Keratinocyte (primary cell): ENCODE results near the gene GTF2F1. TPM values are rescaled to one million over a fixed set of nuclear protein-coding genes. Genes with fewer than 3 reads are reported as not detected.

ENCODE experiments used
- DNase-seq: peaks from one replicate; pipeline ENCODE4 v3.0.0-alpha.2; 2011; ENCODE audit warnings: low read depth, missing footprints, low spot score
- FAIRE-seq: peaks from 2 replicates; lab custom pipeline; 2011; peaks lifted over from hg19 to GRCh38; lab: Jason Lieb, UNC
- H2AFZ ChIP-seq: 2 replicates; pipeline ENCODE4 v1.6.0; 2012; ENCODE audit warnings: low read length, control low read depth, inconsistent platforms; ENCODE audit not compliant: control insufficient read depth
- H3K27ac ChIP-seq: 2 replicates; pipeline ENCODE4 v1.5.1; 2011; ENCODE audit warnings: low read length; ENCODE audit not compliant: control insufficient read depth, insufficient read depth
- H3K27me3 ChIP-seq: 3 replicates; pipeline ENCODE4 v1.6.0; 2011; ENCODE audit warnings: low read length; ENCODE audit not compliant: control insufficient read depth, insufficient read depth; ENCODE audit errors: extremely low read depth
- H3K36me3 ChIP-seq, 2 experiments: 2 replicates in 1 of 2; 3 replicates in 1 of 2; pipeline ENCODE4 v1.5.1; 2011; ENCODE audit warnings: low read length in 2 of 2, mild to moderate bottlenecking in 1 of 2; ENCODE audit not compliant: control insufficient read depth in 2 of 2, insufficient read depth in 2 of 2; ENCODE audit errors: extremely low read depth in 1 of 2
- H3K4me1 ChIP-seq: 3 replicates; pipeline ENCODE4 v1.5.1; 2011; ENCODE audit warnings: low read length; ENCODE audit not compliant: control insufficient read depth, insufficient read depth; ENCODE audit errors: extremely low read depth
- H3K4me2 ChIP-seq: 3 replicates; pipeline ENCODE4 v1.6.0; 2011; ENCODE audit warnings: low read depth, low read length; ENCODE audit not compliant: control insufficient read depth, insufficient read depth; ENCODE audit errors: extremely low read depth
- H3K4me3 ChIP-seq, 3 experiments: fragments of 200-600 bp in 1 of 3; sonication (generic) in 1 of 3; 2 replicates in 2 of 3; 3 replicates in 1 of 3; pipeline ENCODE4 v1.5.1; 2011 to 2016; ENCODE audit warnings: low read length in 3 of 3, mild to moderate bottlenecking in 3 of 3, control low read depth in 2 of 3, inconsistent platforms in 1 of 3, low read depth in 1 of 3, mixed read lengths in 1 of 3, mixed run types in 1 of 3, moderate library complexity in 1 of 3; ENCODE audit not compliant: control insufficient read depth in 2 of 3, insufficient read depth in 2 of 3; ENCODE audit errors: extremely low read depth in 1 of 3
- H3K79me2 ChIP-seq: 2 replicates; pipeline ENCODE4 v1.6.0; 2012; ENCODE audit warnings: low read length; ENCODE audit not compliant: control insufficient read depth, insufficient read depth
- H3K9ac ChIP-seq: 3 replicates; pipeline ENCODE4 v1.6.0; 2011; ENCODE audit warnings: low read length; ENCODE audit not compliant: control insufficient read depth, insufficient read depth; ENCODE audit errors: extremely low read depth
- H3K9me1 ChIP-seq: 3 replicates; pipeline ENCODE4 v1.6.0; 2011; ENCODE audit warnings: low read length; ENCODE audit not compliant: control insufficient read depth, insufficient read depth; ENCODE audit errors: extremely low read depth
- H3K9me3 ChIP-seq: 2 replicates; pipeline ENCODE4 v1.5.1; 2012; ENCODE audit warnings: low read depth, low read length; ENCODE audit not compliant: control insufficient read depth
- H4K20me1 ChIP-seq: 3 replicates; pipeline ENCODE4 v1.6.0; 2011; ENCODE audit warnings: low read length; ENCODE audit not compliant: control insufficient read depth, insufficient read depth; ENCODE audit errors: extremely low read depth
- CTCF ChIP-seq, 3 experiments: IDR thresholded peaks in 1 of 3; conservative IDR thresholded peaks in 1 of 3; optimal IDR thresholded peaks in 1 of 3; 2 replicates in 2 of 3; 3 replicates in 1 of 3; pipeline versions ENCODE3 to v1.5.1; 2011; ENCODE audit warnings: low read length in 3 of 3, mild to moderate bottlenecking in 3 of 3, moderate library complexity in 2 of 3, control low read depth in 1 of 3, inconsistent platforms in 1 of 3; ENCODE audit not compliant: insufficient read depth in 2 of 3; ENCODE audit errors: extremely low read depth in 1 of 3
- EZH2 ChIP-seq: IDR thresholded peaks from one replicate; pipeline ENCODE4 v1.6.1; 2012; ENCODE audit warnings: inconsistent platforms, mild to moderate bottlenecking, low read length, moderate library complexity
- dilution Hi-C: fragments of 300-500 bp; cut with MboI; formaldehyde crosslinking; loops from one replicate; pipeline ENCODE4 v1.7.0; 2020; ENCODE audit warnings: low sequenced_read_pairs; ENCODE audit not compliant: extremely low pct_ligation_motif_present
- polyA plus RNA-seq, 5 experiments: library from polyadenylated mRNA; depleted of rRNA in 3 of 5; stranded (reverse) in 3 of 5; stranded (forward) in 1 of 5; unstranded in 1 of 5; fragments of >200 nt; gene quantifications; 1 replicate in 1 of 5; 2 replicates in 3 of 5; 3 replicates in 1 of 5; pipeline versions ENCODE4 v1.2.1 to v1.2.3, GENCODE V29; 2011 to 2012; ENCODE audit warnings: missing spikeins in 2 of 5, low read depth in 1 of 5, low replicate concordance in 1 of 5

The GTF2F1 gene
- polyA plus RNA-seq, 1 donor (not counting 4 experiments of a cell fraction or from before 2014, with no cell fraction given), result 37.3 TPM

- H3K27me3 ChIP-seq, result no peaks in the 10 kb centered on the region
- H4K20me1 ChIP-seq, result no peaks in the 10 kb centered on the region
- no peak overlapping the region for H3K27ac ChIP-seq
- no peak for TF ChIP-seq CTCF (optimal IDR thresholded peaks at IDR 0.05 in 1 of 3, IDR thresholded peaks at IDR 0.05 in 1 of 3, conservative IDR thresholded peaks at IDR 0.05 in 1 of 3; ENCODE audit: extremely low read depth in 1 of 3, insufficient read depth in 2 of 3, low read length in 3 of 3)
- TF ChIP-seq EZH2, result no peak
- H3K9ac ChIP-seq, result no peak overlapping the region
- DNase-seq (no peak), FAIRE-seq (no peak)
- no peak overlapping the region for H3K4me3 ChIP-seq
- H3K4me2 ChIP-seq, result no peak overlapping the region
- dilution Hi-C loops, result no loop called here
- H3K79me2 ChIP-seq, result no peaks in the 10 kb centered on the region
- no peaks in the 10 kb centered on the region for H3K9me3 ChIP-seq
- H3K9me1 ChIP-seq, result no peaks in the 10 kb centered on the region
- no peaks in the 10 kb centered on the region for H3K36me3 ChIP-seq
- H3K4me1 ChIP-seq, result no peaks in the 10 kb centered on the region
- H2AFZ ChIP-seq, result no peak overlapping the region
Measured at GRCh38 chr19:6440905-6441304, 47.9 kb upstream of the GTF2F1 start.

GRCh38 chr19:6439743-6440142 lies 46.8 kb upstream of the GTF2F1 start:
- Histone ChIP-seq H3K79me2 (no peaks in the 10 kb centered on the region), H3K9ac (no peak overlapping the region), H3K4me2 (no peak overlapping the region), H3K36me3 (no peaks in the 10 kb centered on the region), H3K27ac (no peak overlapping the region), H4K20me1 (no peaks in the 10 kb centered on the region), H2AFZ (no peak overlapping the region), H3K4me3 (no peak overlapping the region), H3K9me3 (no peaks in the 10 kb centered on the region), H3K9me1 (no peaks in the 10 kb centered on the region), H3K4me1 (no peaks in the 10 kb centered on the region), H3K27me3 (no peaks in the 10 kb centered on the region)
- FAIRE-seq (no peak), DNase-seq (no peak)
- TF ChIP-seq CTCF (optimal IDR thresholded peaks at IDR 0.05 in 1 of 3, IDR thresholded peaks at IDR 0.05 in 1 of 3, conservative IDR thresholded peaks at IDR 0.05 in 1 of 3; ENCODE audit: extremely low read depth in 1 of 3, insufficient read depth in 2 of 3, low read length in 3 of 3) (no peak), EZH2 (no peak)
- dilution Hi-C loops, result no loop called here
